Retinal pigment epithelial cell (primary cell): Measurements from ENCODE around the gene PPP2R5C.
"Not testable (repeated sequence)": the region's sequence is repeated elsewhere in the genome, so short reads cannot be mapped to it uniquely, and the experiment has no call there.

ENCODE experiments used
- DNase-seq: peaks from one replicate; pipeline ENCODE4 v3.0.0-alpha.2; 2010; ENCODE audit warnings: low read depth
- H3K4me3 ChIP-seq: 2 replicates; pipeline ENCODE4 v1.5.1; 2011; ENCODE audit warnings: mild to moderate bottlenecking, low read length, control low read depth, moderate library complexity
- TF ChIP-seq, protein P1 (sequence below): conservative IDR thresholded peaks from 2 replicates; pipeline ENCODE4 v1.5.1; 2011; ENCODE audit warnings: low read depth, low read length, control low read depth, inconsistent platforms

PPP2R5C gene

DNA sequence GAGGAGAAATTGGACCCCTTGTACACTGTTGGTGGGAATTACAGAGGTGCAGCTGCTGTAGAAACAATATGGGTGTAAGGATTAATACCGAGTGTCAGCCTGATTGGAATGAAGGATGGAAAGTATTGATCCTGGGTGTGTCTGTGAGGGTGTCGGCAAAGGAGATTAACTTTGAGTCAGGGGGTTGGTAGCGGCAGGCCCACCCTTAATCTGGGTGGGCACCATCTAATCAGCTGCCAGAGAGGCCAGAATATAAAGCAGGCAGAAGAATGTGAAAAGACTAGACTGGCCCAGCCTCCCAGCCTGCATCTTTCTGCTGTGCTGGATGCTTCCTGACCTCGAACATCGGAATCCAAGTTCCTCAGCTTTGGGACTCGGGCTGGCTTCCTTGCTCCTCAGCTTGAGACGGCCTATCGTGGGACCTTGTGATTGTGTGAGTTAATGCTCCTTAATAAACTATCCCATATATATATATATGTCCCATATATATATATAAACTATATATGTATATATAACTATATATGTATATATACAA is 38.4 kb upstream of the PPP2R5C start:
- no peak overlapping the region for H3K4me3 ChIP-seq
- DNase-seq = no peak
- TF ChIP-seq, protein P1, sequence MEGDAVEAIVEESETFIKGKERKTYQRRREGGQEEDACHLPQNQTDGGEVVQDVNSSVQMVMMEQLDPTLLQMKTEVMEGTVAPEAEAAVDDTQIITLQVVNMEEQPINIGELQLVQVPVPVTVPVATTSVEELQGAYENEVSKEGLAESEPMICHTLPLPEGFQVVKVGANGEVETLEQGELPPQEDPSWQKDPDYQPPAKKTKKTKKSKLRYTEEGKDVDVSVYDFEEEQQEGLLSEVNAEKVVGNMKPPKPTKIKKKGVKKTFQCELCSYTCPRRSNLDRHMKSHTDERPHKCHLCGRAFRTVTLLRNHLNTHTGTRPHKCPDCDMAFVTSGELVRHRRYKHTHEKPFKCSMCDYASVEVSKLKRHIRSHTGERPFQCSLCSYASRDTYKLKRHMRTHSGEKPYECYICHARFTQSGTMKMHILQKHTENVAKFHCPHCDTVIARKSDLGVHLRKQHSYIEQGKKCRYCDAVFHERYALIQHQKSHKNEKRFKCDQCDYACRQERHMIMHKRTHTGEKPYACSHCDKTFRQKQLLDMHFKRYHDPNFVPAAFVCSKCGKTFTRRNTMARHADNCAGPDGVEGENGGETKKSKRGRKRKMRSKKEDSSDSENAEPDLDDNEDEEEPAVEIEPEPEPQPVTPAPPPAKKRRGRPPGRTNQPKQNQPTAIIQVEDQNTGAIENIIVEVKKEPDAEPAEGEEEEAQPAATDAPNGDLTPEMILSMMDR = no peak

- not testable (repeated sequence) for H3K4me3 ChIP-seq, DNase-seq
These were observed 35.9 kb upstream of the PPP2R5C start for GRCh38 chr14:101725652-101726051.

DNA sequence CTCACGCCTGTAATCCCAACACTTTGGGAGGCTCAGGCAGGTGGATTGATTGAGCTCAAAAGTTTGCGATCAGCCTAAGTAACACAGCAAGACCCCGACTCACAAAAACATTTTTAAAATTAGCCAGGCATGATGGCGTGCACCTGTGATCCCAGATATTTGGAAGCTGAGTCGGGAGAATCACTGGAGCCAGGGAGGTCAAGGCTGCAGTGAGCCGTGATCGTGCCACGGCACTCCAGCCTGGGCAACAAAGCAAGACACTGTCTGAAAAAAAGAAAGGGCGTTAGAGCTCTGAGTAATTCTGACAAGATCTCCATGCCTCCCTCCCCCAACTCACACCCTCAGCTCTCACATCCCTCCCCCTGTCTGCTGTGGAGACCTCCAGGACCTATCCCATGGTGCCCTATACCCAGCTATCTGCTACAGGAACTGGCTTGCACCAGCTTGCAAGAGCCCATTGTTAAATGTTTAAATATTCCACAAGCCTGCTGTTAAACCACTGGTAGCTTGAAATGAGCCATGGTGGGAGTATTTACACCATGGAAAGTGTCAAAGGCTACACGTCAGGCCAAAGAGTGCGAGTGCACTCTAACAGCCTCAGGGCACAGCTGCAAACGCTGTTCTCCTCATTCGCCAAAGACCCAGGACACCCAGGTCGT is 35.1 kb upstream of the PPP2R5C start:
- no peak for DNase-seq
- TF ChIP-seq, protein P1 = no peak
- H3K4me3 ChIP-seq = no peak overlapping the region

DNA sequence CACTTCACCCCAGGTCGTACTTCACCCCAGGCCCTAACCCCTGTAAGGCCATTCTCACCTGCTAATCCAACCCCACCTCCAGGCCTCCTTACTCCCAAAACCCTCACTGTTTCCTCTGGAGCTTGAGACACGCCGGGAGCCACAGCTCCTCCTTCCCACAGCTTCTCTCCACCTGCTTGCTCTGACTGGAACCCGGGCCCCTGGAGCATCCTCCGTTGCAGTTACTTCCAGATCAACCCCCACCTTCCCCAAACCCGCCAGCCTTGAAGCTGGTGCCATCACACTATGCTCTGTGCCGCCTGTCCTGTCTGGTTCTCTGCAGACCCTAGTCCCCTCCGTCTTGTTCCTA is 34.6 kb upstream of the PPP2R5C start:
- DNase-seq = no peak
- TF ChIP-seq, protein P1 = no peak
- no peak overlapping the region for H3K4me3 ChIP-seq

GRCh38 chr14:101727611-101728366 is 33.7 kb upstream of the PPP2R5C start:
- DNase-seq = no peak
- no peak overlapping the region for H3K4me3 ChIP-seq
- TF ChIP-seq, protein P1 = no peak

DNA sequence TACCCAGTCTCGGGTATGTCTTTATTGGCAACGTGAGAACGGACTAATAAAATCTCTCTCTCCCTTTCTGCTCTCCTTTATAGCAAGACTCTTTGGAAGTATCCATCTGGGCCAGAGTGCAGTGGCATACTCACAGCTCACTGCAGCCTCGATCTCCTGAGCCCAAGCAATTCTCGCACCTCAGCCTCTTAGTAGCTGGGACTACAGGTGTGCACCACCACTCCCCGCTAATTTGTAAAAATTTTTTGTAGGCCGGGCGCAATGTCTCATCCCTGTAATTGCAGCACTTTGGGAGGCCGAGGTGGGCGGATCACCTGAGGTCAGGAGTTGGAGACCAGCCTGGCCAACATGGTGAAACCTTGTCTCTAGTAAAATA is 33.2 kb upstream of the PPP2R5C start:
- no peak for DNase-seq
- TF ChIP-seq, protein P1 = no peak
- H3K4me3 ChIP-seq = no peak overlapping the region

DNA sequence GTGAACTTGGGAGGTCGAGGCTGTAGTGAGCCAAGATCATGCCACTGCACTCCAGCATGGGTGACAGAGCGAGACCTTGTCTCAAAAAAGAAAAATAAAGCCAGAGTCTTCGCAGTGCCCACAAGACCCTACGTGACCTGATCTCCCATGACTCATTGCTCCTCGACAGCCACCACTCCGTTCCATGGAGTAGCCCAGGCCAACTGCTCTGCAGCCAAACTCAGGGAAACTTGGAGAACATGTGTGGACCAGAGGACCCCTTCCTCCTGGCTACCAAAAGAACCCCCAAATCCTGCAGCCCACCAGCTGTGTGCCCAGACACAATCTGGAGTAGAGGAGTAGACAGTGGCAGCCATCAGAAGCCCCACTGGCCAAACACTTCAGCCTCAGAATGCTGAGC is 32.1 kb upstream of the PPP2R5C start:
- TF ChIP-seq, protein P1 = no peak
- no peak for DNase-seq
- H3K4me3 ChIP-seq = no peak overlapping the region

GRCh38 chr14:101730157-101730556 is 31.4 kb upstream of the PPP2R5C start:
- H3K4me3 ChIP-seq, DNase-seq: not testable (repeated sequence)
